Measurements from ENCODE around the gene MAPKAP1. TPM values are rescaled to one million over a fixed set of nuclear protein-coding genes. Genes with fewer than 3 reads are reported as not detected.
"Not testable (repeated sequence)": the region's sequence is repeated elsewhere in the genome, so short reads cannot be mapped to it uniquely, and the experiment has no call there.

MAPKAP1 gene
- total RNA-seq, 1 donor from 2014 or later: 44.9 TPM

DNA sequence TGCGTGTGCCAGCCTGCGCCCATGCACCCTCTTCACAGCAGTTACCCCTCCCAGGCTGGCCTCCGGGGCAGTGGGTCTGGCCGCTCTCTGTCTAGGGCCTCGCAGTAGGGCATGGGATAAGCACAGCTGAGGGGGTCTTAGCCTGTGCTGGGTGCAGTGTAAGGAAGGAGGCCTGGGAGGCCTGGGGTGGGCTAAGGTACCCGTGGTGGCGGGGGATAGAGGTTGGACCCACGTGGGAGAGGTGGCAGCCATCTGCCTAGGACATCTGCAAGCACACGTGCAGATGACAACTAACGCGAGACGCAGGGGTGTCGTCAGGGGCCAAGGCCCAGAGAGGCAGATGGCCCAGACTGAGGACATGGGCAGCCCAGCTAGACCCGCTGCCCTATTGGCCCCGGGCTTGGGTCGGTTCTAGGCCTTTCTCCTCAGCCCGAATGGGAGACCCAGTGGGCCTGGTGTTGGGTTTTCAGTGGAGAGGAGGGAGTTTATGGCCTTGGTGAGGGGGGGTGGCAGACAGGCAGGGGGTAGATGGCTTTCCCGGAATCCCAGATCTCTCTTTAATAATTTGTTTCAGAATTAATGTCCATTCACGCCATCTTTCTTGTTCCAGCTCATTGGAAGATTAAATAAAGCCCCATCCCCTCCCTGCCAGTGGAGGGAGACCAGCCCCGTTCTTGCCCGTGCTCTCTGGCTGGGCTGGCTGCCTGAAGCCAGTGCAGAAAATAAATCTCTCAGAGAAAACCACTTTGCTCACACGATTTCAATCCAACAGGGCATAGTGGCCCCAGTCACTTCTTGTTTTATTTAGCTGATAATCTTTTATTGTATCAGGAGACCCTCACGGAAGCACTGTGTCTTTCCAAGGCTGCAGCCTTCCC is 291.2 kb downstream of the MAPKAP1 start:
- DNase-seq (ENCODE audit: low read depth in 2 of 2): no peak

DNA sequence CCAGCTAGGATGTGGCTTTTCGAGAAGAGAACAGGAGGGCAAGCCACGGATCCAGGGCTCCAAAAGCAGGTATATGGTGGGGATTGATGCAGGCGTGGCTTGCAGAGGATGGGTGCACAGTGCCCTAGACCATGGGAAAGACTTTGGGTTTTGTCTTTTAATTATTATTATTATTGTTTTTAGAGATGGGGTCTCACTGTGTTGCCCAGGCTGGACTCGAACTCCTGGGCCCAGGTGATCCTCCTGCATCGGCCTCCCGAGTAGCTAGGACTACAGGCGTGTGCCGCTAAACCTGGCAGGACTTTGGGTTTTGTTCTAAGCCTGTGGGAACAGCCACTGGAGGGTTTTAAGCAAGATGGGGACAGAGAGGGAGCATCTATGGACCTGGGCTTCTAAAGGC is 293.4 kb downstream of the MAPKAP1 start:
- DNase-seq (ENCODE audit: low read depth in 2 of 2): no peak

- DNase-seq (ENCODE audit: low read depth in 2 of 2): no peak
These were observed 294.8 kb downstream of the MAPKAP1 start for GRCh38 chr9:125412166-125412565.

GRCh38 chr9:125411171-125411756 is 295.7 kb downstream of the MAPKAP1 start:
- no peak for DNase-seq (ENCODE audit: low read depth in 2 of 2)

- DNase-seq (ENCODE audit: low read depth in 2 of 2): no peak
These were observed 296.5 kb downstream of the MAPKAP1 start for GRCh38 chr9:125410522-125410894.

- DNase-seq (ENCODE audit: low read depth in 2 of 2): peak; percentile 25 to 41
These were observed 297.1 kb downstream of the MAPKAP1 start for GRCh38 chr9:125409637-125410521.

GRCh38 chr9:125409217-125409636 is 297.8 kb downstream of the MAPKAP1 start:
- DNase-seq (ENCODE audit: low read depth in 2 of 2): no peak

DNA sequence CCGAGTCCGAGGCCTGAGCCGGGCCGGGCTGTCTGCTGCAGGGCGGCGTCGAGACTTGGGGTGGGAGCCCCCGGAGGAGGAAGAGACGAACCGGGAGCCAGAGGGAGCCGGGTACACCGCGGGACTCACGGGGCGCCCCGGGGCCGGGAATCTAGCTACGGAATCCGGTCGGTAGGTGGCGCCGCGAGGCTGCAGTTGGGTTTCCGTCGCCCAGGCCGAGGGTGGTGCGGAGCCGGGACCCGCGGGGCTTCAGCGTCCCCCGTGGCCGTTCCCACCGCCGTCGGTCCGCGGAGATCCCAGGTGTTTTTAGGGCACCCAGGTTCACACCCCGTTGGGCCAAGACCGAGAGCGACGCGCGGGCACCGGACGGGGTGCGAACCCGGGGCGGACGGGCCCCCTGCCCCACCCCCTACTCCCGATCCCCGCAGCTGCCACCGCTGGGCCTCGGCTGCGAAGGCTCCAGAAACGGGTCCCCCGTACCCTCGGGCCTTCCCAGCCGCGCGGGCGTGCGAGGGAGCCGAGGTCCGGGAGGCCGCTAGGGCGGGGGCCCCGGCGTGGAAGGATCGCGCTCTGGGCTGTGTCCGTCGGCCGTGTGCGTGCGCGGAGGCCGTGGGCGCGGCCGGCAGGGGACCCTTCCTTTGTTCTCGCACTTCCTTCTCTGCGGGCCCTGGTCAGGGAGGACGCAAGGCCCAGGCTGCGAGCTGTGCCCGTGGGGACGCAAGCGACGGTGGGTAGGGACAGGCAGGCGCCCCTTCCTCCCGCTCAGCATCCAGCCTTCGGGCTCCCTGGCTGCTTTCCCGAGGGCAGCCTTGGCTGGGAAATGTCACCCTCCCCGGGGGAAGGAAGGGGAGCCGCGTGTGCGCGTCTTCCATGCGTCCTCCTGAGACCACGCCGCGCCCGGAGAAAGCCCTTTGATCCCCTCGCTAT is 298.8 kb downstream of the MAPKAP1 start:
- peak; percentile 34 to 68 for DNase-seq (ENCODE audit: low read depth in 2 of 2)

DNA sequence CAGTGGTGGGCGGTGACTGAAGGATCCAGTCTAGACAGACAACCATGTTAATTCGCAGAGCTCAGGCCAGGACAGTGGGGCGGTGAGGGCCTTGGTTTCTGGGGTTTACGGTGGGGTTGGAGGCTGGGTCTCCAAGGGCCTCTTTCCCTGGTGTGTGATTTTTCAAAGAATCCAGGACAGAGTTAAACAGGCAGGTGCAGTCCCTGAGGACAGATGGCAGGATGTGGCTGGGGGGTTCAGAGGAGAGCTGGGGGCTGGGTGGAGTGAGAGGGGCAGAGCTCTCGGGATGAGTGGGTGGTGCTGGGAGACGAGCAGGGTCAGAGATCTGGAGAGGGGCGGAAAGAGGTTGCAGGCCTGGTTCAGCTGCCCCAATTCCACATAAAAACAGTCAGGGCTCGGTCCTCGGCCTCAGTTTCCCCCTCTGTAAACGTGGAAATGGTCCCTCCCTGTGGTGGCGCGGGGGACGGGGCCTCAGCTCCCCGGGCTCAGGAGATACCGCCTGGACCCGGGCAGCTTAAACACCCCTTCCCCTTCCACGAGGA is 299.5 kb downstream of the MAPKAP1 start:
- no peak for DNase-seq (ENCODE audit: low read depth in 2 of 2)

- no peak for DNase-seq (ENCODE audit: low read depth in 2 of 2)
These were observed 300.3 kb downstream of the MAPKAP1 start for GRCh38 chr9:125406810-125407087.

DNA sequence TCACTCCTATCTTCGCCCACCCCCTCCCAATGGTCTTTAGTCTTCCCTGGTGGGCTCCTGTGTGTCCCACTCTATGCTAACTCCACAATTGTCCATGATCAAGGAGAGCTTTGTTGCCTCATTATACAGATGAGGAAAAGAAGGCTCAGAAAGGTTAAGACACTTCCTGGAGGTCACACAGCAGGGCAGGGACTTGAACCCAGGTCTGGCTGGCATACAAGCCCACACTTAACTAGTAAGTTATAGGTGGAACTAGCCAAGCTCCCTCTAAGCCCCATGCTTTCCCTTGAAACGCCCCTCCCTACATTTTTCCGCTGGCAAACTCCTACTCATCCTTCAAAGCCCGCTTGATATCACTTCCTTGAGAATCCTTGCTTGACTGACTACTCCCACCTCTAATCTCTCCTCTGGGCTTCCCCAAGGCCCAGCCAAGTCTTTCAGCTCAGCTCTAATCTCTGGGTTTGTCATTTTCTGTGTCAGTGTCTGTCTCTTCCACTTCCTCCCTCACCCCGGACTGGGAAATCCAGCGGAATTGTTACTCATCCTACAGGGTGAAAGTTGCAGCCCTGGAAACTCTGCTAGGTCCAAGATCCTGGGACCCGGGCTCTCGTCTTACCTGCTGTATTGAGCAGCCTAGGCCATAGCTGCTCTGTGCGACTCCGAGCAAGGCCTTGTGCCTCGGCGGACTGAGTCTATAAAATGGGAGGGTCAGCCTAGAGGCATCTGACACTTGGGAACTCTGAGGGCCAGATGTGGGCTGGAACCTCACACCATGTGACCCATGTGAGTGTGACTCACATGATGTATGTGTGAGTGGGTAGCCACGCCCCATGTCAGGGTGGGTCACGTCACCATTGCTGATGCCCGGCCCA is 300.8 kb downstream of the MAPKAP1 start:
- no peak for DNase-seq (ENCODE audit: low read depth in 2 of 2)

DNA sequence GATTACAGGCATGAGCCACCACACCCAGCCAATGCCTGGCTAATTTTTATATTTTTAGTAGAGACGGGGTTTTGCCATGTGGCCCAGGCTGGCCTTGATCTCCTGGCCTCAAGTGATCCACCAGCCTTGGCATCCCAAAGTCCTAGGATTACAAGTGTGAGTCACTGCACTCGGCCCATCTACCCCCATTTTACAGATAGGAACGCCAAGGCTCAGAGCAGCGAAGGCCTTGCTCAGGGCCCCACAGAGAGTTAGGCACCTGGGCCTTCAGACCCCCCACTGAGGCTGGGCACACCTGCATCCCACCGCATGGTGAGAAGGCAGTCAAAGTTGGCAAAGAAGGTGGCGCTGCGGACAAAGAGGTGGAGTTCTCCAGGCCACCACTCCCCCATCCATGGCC is 302.3 kb downstream of the MAPKAP1 start:
- DNase-seq (ENCODE audit: low read depth in 2 of 2): no peak

DNA sequence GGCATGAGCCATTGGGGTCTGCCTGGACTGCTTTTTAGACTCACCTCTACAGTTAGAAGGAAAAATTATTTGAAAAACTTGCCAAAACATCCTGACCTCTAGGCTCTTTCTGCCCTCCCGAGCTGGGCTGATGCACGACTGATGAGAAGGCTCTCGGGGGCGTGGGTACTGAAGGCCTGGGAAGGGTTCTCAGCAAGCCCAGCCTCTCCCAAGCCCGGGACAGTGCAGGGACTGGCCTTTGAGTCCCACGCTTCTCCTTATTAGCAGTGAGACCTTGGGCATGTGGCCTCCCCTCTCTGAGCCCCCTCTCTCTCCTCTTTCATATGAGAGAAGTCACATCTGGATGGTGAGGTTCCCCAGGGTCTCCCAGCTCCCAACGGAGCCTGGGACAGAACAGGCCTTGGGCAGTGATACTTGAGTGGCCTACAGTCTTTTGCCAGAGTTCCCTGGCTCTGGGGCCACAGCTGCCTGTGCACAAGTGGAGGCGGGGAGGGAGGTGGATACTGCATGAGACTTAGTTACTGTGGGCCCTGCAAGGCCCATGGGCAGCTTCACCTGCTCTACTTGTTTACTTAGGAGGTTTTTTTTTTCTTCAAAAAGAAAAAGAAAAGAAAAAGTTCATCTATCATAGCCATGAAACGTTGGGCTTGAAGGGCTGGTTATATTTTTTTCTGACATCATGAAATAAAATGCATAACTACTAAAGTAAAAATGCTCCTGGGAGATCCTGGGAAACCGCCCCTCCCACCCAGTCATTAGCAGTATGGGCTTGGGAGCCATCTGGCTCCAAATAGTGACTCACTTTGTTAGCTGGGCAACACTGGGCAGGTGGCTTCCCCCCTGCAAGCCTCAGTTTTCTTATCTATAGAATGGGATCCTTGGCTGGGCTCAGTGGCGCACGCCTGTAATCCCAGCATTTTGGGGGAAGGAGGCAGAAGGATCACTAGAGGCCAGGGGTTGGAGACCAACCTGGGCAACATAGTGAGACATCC is 306.0 kb downstream of the MAPKAP1 start:
- no peak for DNase-seq (ENCODE audit: low read depth in 2 of 2)

DNA sequence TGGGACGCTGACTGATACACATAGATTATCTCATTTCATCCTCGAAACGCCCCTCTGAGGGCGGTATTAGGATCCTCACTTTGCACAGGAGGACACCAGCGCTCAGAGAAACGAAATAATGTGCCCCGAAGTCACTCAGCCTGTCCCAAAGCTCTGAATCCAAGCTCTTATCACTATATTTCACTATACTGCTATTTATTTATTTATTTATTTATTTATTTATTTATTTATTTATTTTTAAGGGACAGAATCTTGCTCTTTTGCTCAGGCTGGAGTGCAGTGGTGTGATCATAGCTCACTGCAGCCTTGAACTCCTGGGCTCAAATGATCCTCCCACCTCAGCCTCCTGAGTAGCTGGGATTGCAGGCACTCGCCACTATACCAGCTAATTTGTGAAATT is 306.8 kb downstream of the MAPKAP1 start:
- not testable (repeated sequence) for DNase-seq (ENCODE audit: low read depth in 2 of 2)

GRCh38 chr9:125399666-125400065 is 307.3 kb downstream of the MAPKAP1 start:
- no peak for DNase-seq (ENCODE audit: low read depth in 2 of 2)

- no peak for DNase-seq (ENCODE audit: low read depth in 2 of 2)
These were observed 307.8 kb downstream of the MAPKAP1 start for GRCh38 chr9:125399165-125399564.

- DNase-seq (ENCODE audit: low read depth in 2 of 2): no peak
These were observed 308.8 kb downstream of the MAPKAP1 start for GRCh38 chr9:125398243-125398642.

GRCh38 chr9:125397736-125398135 is 309.3 kb downstream of the MAPKAP1 start:
- DNase-seq (ENCODE audit: low read depth in 2 of 2): no peak

DNA sequence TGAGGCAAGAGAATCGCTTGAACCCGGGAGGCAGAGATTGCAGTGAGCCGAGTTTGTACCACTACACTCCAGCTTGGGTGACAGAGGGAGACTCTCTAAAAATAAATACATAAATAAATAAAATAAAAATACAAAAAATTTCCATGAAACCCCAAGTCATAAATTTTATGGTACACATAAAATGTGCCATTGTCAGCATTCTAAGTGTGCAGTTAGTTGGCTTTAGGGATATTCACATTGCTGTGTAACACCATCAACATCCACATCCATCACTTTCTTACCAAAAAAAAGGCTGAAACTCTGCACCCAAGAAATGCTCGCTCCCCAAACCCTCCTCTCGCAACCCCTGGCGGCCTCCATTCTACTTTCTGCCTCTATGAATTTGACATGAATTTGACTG is 310.2 kb downstream of the MAPKAP1 start:
- no peak for DNase-seq (ENCODE audit: low read depth in 2 of 2)
